Cardiac ventricle fibroblast (primary cell): ENCODE measurements around the gene NEK4. TPM values are rescaled to one million over a fixed set of nuclear protein-coding genes. Genes with fewer than 3 reads are reported as not detected.

Source experiments
- total RNA-seq: library from RNA; depleted of rRNA; stranded (reverse); fragments of >200 nt; gene quantifications from 2 replicates; pipeline ENCODE4 v1.2.3, GENCODE V29; 2015

Gene NEK4
- total RNA-seq: 9.9 and 11.8 TPM in 2 replicates

GRCh38 chr3:52770496-52771333 lies at the start of gene NEK4:
Gene NEK4, minus strand, starts transcription at chr3:52770940. Its CDS starts 194 bp downstream, at chr3:52770746.

DNA sequence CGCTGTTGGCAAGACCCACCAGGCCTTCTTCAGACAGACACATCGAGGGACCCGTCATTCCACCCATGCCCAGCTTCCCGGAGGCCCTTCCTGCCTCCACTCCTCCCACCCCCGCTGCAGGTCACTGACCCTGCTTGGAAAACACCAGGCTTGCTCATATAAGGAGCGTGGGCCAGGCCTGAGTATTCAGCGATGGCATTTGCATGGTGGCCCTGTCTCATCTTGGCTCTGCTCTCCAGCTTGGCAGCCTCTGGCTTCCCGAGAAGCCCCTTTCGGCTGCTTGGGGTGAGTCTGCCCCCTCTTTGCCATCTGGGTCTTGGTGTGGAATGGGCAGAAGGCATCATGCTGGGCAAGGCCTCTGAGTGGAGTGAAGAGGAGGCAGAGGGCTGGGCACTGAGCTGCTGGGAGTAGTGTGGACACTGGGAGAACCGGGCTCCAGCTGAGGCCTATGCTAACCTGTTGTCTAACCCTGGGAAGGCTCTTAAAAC lies 23.9 kb upstream of the NEK4 start, which contains the start of gene ITIH3:
Gene ITIH3 (plus strand): TSS at position 185 of the 488 bp plus-strand sequence. CDS start 8 bp downstream, at position 193.

DNA sequence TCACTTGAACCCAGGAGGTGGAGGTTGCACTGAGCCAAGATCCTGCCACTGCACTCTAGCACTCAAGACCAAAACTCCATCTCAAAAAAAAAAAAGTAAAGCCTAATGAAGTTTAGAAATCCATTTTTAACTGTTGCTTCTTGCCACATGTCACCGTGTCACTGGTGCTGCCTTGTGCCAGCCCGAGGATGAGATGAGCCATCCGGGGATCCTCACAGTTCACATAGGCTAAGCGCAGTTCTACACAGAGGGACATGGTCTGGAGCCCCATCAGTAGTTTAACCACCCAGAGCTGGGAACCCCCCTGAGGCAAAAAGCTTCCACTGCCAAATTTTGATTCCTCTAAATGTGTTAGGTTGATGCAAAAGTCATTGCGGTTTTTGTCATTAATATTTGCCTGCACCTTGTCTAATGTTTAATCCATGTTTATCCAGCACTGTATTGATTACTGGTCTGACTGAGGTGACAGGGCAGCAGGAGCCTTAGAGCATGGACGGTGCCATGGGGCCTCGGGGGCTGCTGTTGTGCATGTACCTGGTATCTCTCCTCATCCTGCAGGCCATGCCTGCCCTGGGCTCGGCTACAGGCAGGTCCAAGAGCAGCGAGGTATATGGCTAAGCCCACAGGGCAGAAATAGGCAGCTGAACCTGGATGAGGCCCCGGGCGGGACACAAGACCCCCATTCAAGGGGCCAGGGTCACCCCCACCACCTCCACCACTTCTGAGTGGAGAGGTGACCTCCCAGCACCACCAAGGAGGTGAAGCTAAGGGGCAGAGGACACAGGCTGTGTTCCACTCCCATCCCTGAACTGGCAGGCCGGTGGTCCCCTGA lies 6.6 kb upstream of the NEK4 start, which contains the start of gene ITIH1:
Gene ITIH1 (plus strand): TSS at position 473 of the 832 bp plus-strand sequence. CDS start 17 bp downstream, at position 490.

GRCh38 chr3:52705688-52706686 lies 64.8 kb downstream of the NEK4 start, which contains the start of the genes GLT8D1 and SPCS1:
Gene GLT8D1, minus strand, starts transcription at chr3:52705791. Its CDS starts 5,331 bp downstream, at chr3:52700460.
Gene SPCS1, plus strand, starts transcription at chr3:52706106. Its CDS starts 141 bp downstream, at chr3:52706247.

DNA sequence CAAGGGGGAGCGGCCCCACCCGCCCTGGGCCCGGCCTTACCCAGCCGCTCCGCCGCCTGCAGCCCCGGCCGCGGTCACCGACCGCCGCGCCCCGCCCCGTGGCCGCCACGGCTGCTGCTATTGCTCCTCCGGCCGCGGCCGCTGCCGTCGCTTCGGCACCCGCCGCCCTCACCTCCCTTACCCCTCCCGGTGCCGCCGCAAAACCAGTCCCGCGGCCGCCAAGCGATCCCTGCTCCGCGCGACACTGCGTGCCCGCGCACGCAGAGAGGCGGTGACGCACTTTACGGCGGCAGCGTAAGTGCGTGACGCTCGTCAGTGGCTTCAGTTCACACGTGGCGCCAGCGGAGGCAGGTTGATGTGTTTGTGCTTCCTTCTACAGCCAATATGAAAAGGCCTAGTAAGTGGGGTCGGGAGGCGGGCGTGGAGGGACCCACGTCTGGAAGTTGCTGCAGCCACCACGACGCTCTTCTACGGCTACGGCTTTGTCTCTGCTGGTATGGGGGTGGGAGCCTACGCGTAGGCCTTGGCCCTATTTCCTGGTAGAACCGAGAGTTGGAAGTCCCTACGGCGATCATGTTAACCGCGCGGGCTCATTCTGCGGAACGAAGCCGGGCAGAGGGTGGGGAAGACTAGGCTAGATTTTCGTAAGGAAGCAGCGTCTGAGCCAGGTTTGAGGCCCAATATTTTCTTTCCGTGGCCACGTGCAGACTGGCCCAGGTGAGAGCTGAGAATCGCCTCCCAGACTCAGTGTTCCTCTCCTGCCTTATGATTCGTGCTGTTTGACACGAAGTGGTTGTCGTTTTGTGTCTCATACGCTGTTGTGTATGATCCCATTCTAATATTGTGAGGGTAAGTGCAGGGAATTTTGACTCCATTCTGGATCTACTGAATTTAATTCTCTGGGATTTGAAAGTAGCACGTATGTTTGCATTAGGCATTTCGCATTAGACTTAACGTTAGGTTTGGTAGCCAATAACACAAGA lies 84.7 kb downstream of the NEK4 start, which contains the start of the genes GNL3 and PBRM1:
Gene GNL3 (plus strand): TSS at position 324 of the 983 bp plus-strand sequence. CDS start 61 bp downstream, at position 385.
Gene PBRM1 (minus strand): TSS at position 205 of the 983 bp plus-strand sequence.

Other genes with a start within 250 kb of the NEK4 start
- gene NT5DC2, start 237.1 kb downstream of the NEK4 start, total RNA-seq: 67.2 and 86.1 TPM in 2 replicates
- gene UQCC5, start 234.3 kb downstream of the NEK4 start, total RNA-seq: 5.8 and 8.5 TPM in 2 replicates
- gene PBRM1, start 85.0 kb downstream of the NEK4 start, total RNA-seq: 36.6 and 42.7 TPM in 2 replicates
- gene GNL3, start 84.9 kb downstream of the NEK4 start, total RNA-seq: 54.0 and 79.2 TPM in 2 replicates
- gene GLT8D1, start 65.1 kb downstream of the NEK4 start, total RNA-seq: 97.8 and 98.1 TPM in 2 replicates
- 184 and 227 TPM in 2 replicates for gene SPCS1, start 64.8 kb downstream of the NEK4 start, total RNA-seq
- gene ITIH1, start 6.7 kb upstream of the NEK4 start, total RNA-seq: not detected in 2 replicates
- gene ITIH3, start 23.9 kb upstream of the NEK4 start, total RNA-seq: 0.24 TPM in 1 of 2 replicates, not detected in the other
- gene ITIH4, start 59.7 kb upstream of the NEK4 start, total RNA-seq: 0.39 and 2.2 TPM in 2 replicates
- not detected in 2 replicates for gene MUSTN1, start 64.1 kb upstream of the NEK4 start, total RNA-seq
- 10.8 and 23.7 TPM in 2 replicates for gene STIMATE, start 126.6 kb upstream of the NEK4 start, total RNA-seq